ENCODE results near the gene FBXO27. TPM values are rescaled to one million over a fixed set of nuclear protein-coding genes. Genes with fewer than 3 reads are reported as not detected.
"Not testable (repeated sequence)": the region's sequence is repeated elsewhere in the genome, so short reads cannot be mapped to it uniquely, and the experiment has no call there.

FBXO27 gene
- total RNA-seq, 1 experiment from 2014 or later = not detected

- Histone ChIP-seq H3K79me2 (ENCODE audit: low read length) (no peaks in the 10 kb centered on the region), H3K9me2 (replicated peaks; ENCODE audit: insufficient read depth, low read length) (no peaks in the 10 kb centered on the region), H3K27ac (ENCODE audit: low read length) (no peak overlapping the region), H3K9ac (ENCODE audit: low read length) (no peak overlapping the region), H3K4me1 (ENCODE audit: low read length) (no peaks in the 10 kb centered on the region), H3K27me3 (ENCODE audit: low read length) (no peaks in the 10 kb centered on the region), H4K20me1 (ENCODE audit: insufficient read depth, low read depth, low read length) (no peaks in the 10 kb centered on the region), H2AFZ (ENCODE audit: low read length) (no peak overlapping the region), H3K4me2 (ENCODE audit: low read depth, low read length, poor library complexity, severe bottlenecking) (no peak overlapping the region), H3K9me3 (ENCODE audit: low read length) (no peaks in the 10 kb centered on the region), H3K36me3 (ENCODE audit: insufficient read depth, low read length) (no peaks in the 10 kb centered on the region), H3K4me3 (ENCODE audit: low read length) (no peak overlapping the region)
- DNase-seq = no peak
Measured at GRCh38 chr19:38990949-38991697, 41.2 kb downstream of the FBXO27 start.

- not testable (repeated sequence) for H3K9me2 ChIP-seq (replicated peaks; ENCODE audit: insufficient read depth, low read length); H3K4me1 ChIP-seq (ENCODE audit: low read length); H3K27me3 ChIP-seq (ENCODE audit: low read length); H3K27ac ChIP-seq (ENCODE audit: low read length); H3K79me2 ChIP-seq (ENCODE audit: low read length); H3K4me3 ChIP-seq (ENCODE audit: low read length); H3K9ac ChIP-seq (ENCODE audit: low read length); H2AFZ ChIP-seq (ENCODE audit: low read length); H3K4me2 ChIP-seq (ENCODE audit: low read depth, low read length, poor library complexity, severe bottlenecking); H3K36me3 ChIP-seq (ENCODE audit: insufficient read depth, low read length); H4K20me1 ChIP-seq (ENCODE audit: insufficient read depth, low read depth, low read length); DNase-seq; H3K9me3 ChIP-seq (ENCODE audit: low read length)
Measured at GRCh38 chr19:38989614-38990013, 42.7 kb downstream of the FBXO27 start.

DNA sequence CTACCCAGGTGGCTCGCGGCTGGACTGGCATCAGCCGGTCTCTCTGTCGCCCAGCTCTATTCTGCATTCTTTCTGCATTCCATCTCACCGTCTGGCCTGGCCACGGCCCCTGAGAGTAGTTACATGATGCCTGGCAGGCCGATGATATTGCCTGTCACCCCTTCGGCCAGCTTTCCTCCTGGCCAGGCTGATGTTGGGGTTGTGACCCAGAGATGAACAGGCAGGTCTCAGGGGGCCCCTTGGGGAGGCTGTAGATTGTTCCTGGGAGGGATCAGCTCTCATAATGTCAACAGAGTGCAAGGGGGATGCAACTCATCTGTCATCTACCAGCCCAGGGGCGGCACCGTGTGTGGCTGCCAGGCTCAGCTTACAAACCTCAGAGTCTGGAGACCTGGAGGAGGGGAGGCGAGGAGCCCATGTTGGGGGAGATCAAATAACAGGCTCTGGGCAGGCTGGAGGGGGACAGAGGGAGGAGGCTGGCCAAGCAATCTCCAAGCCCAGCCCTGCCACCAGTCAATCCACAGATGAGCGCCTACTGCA is 43.2 kb downstream of the FBXO27 start:
- no peaks in the 10 kb centered on the region for H3K9me3 ChIP-seq (ENCODE audit: low read length)
- no peak for DNase-seq
- no peak overlapping the region for H3K9ac ChIP-seq (ENCODE audit: low read length)
- H3K4me2 ChIP-seq (ENCODE audit: low read depth, low read length, poor library complexity, severe bottlenecking) = no peak overlapping the region
- no peaks in the 10 kb centered on the region for H3K36me3 ChIP-seq (ENCODE audit: insufficient read depth, low read length)
- H3K4me3 ChIP-seq (ENCODE audit: low read length) = no peak overlapping the region
- H3K4me1 ChIP-seq (ENCODE audit: low read length) = no peaks in the 10 kb centered on the region
- H3K27me3 ChIP-seq (ENCODE audit: low read length) = no peaks in the 10 kb centered on the region
- H3K9me2 ChIP-seq (replicated peaks; ENCODE audit: insufficient read depth, low read length) = no peaks in the 10 kb centered on the region
- no peaks in the 10 kb centered on the region for H3K79me2 ChIP-seq (ENCODE audit: low read length)
- H4K20me1 ChIP-seq (ENCODE audit: insufficient read depth, low read depth, low read length) = no peaks in the 10 kb centered on the region
- H3K27ac ChIP-seq (ENCODE audit: low read length) = no peak overlapping the region
- H2AFZ ChIP-seq (ENCODE audit: low read length) = no peak overlapping the region

DNA sequence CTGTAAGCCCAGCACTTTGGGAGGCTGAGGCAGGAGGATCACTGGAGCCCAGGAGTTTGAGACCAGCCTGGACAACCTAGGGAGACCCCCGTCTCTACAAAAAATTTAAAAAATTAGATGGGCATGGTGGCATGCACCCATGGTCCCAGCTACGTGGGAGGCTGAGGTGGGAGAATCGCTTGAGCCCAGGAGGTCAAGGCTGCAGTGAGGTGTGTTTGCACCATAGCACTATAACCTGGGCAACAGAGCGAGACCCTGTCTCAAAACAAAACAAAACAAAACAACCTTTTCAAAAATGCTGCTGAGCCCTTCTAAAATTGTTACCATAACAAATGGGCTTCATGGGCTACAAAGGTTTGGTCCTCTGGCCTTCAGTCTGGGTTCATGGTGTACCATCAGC is 43.7 kb downstream of the FBXO27 start:
- H3K27me3 ChIP-seq (ENCODE audit: low read length); H3K9ac ChIP-seq (ENCODE audit: low read length); H3K27ac ChIP-seq (ENCODE audit: low read length); H4K20me1 ChIP-seq (ENCODE audit: insufficient read depth, low read depth, low read length); H3K4me1 ChIP-seq (ENCODE audit: low read length); H3K79me2 ChIP-seq (ENCODE audit: low read length); H3K36me3 ChIP-seq (ENCODE audit: insufficient read depth, low read length); DNase-seq; H3K9me3 ChIP-seq (ENCODE audit: low read length); H2AFZ ChIP-seq (ENCODE audit: low read length); H3K4me3 ChIP-seq (ENCODE audit: low read length); H3K9me2 ChIP-seq (replicated peaks; ENCODE audit: insufficient read depth, low read length); H3K4me2 ChIP-seq (ENCODE audit: low read depth, low read length, poor library complexity, severe bottlenecking): not testable (repeated sequence)

GRCh38 chr19:38987745-38988144 is 44.6 kb downstream of the FBXO27 start:
- not testable (repeated sequence) for H2AFZ ChIP-seq (ENCODE audit: low read length); H3K9me2 ChIP-seq (replicated peaks; ENCODE audit: insufficient read depth, low read length); H3K79me2 ChIP-seq (ENCODE audit: low read length); H3K4me1 ChIP-seq (ENCODE audit: low read length); H3K4me3 ChIP-seq (ENCODE audit: low read length); H3K27ac ChIP-seq (ENCODE audit: low read length); H3K27me3 ChIP-seq (ENCODE audit: low read length); H3K9ac ChIP-seq (ENCODE audit: low read length); H3K9me3 ChIP-seq (ENCODE audit: low read length); DNase-seq; H4K20me1 ChIP-seq (ENCODE audit: insufficient read depth, low read depth, low read length); H3K36me3 ChIP-seq (ENCODE audit: insufficient read depth, low read length); H3K4me2 ChIP-seq (ENCODE audit: low read depth, low read length, poor library complexity, severe bottlenecking)

DNA sequence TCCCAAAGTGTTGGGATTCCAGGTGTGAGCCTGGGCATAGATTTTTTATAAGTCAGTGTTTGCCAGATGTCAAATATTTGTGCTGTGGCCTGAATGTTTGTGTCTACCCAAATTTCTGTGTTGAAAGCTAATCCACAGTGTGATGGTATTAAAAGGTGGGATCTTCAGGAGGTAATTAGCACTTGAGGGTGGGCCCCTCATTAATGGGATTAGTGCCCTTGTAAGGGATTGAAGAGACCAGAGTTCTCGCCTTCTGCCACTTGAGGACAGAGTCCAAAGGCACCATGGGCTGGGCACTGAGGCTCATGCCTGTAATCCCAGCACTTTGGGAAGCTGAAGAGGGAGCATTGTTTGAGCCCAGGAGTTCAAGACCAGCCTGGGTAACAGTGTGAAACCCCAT is 47.1 kb downstream of the FBXO27 start:
- no peaks in the 10 kb centered on the region for H3K4me1 ChIP-seq (ENCODE audit: low read length)
- no peaks in the 10 kb centered on the region for H3K79me2 ChIP-seq (ENCODE audit: low read length)
- no peak for DNase-seq
- no peak overlapping the region for H3K27ac ChIP-seq (ENCODE audit: low read length)
- no peak overlapping the region for H3K9ac ChIP-seq (ENCODE audit: low read length)
- H3K4me3 ChIP-seq (ENCODE audit: low read length) = no peak overlapping the region
- no peaks in the 10 kb centered on the region for H3K9me2 ChIP-seq (replicated peaks; ENCODE audit: insufficient read depth, low read length)
- H3K36me3 ChIP-seq (ENCODE audit: insufficient read depth, low read length) = no peaks in the 10 kb centered on the region
- no peaks in the 10 kb centered on the region for H3K27me3 ChIP-seq (ENCODE audit: low read length)
- no peak overlapping the region for H2AFZ ChIP-seq (ENCODE audit: low read length)
- no peaks in the 10 kb centered on the region for H4K20me1 ChIP-seq (ENCODE audit: insufficient read depth, low read depth, low read length)
- no peaks in the 10 kb centered on the region for H3K9me3 ChIP-seq (ENCODE audit: low read length)
- H3K4me2 ChIP-seq (ENCODE audit: low read depth, low read length, poor library complexity, severe bottlenecking) = no peak overlapping the region

GRCh38 chr19:38980583-38981374 is 51.6 kb downstream of the FBXO27 start:
- no peak for DNase-seq
- H3K4me2 ChIP-seq (ENCODE audit: low read depth, low read length, poor library complexity, severe bottlenecking) = no peak overlapping the region

DNA sequence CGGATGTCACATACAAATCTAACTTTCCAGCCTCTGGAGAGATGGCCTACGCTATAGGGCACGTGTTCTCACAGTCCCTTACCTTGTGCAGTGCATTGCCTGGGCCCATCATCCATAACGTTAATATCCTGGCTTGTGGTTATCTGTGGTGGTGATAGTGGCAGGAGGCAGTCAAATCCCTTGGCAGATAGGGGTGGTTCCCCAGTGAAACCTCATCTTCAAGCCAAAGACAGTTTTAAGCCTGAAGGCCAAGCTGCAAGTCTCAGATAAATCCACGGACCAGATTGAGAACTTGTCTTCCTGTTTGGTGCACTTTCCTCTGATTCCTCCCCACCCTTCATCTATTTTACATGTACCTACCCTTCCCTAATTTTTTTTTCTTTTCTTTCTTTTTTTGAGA is 52.5 kb downstream of the FBXO27 start:
- H3K27ac ChIP-seq (ENCODE audit: low read length) = no peak overlapping the region
- H3K27me3 ChIP-seq (ENCODE audit: low read length) = no peaks in the 10 kb centered on the region
- no peak overlapping the region for H2AFZ ChIP-seq (ENCODE audit: low read length)
- no peaks in the 10 kb centered on the region for H3K79me2 ChIP-seq (ENCODE audit: low read length)
- H3K4me3 ChIP-seq (ENCODE audit: low read length) = no peak overlapping the region
- no peaks in the 10 kb centered on the region for H4K20me1 ChIP-seq (ENCODE audit: insufficient read depth, low read depth, low read length)
- H3K9ac ChIP-seq (ENCODE audit: low read length) = no peak overlapping the region
- no peaks in the 10 kb centered on the region for H3K9me3 ChIP-seq (ENCODE audit: low read length)
- no peaks in the 10 kb centered on the region for H3K4me1 ChIP-seq (ENCODE audit: low read length)
- no peak overlapping the region for H3K4me2 ChIP-seq (ENCODE audit: low read depth, low read length, poor library complexity, severe bottlenecking)
- no peak for DNase-seq
- H3K36me3 ChIP-seq (ENCODE audit: insufficient read depth, low read length) = no peaks in the 10 kb centered on the region
- H3K9me2 ChIP-seq (replicated peaks; ENCODE audit: insufficient read depth, low read length) = no peaks in the 10 kb centered on the region

More at GRCh38 chr19:38980583-38981374, 51.6 kb downstream of the FBXO27 start:
- Histone ChIP-seq H3K9me3 (ENCODE audit: low read length) (no peaks in the 10 kb centered on the region), H3K27me3 (ENCODE audit: low read length) (no peaks in the 10 kb centered on the region), H3K4me3 (ENCODE audit: low read length) (no peak overlapping the region), H2AFZ (ENCODE audit: low read length) (no peak overlapping the region), H3K27ac (ENCODE audit: low read length) (no peak overlapping the region), H3K9me2 (replicated peaks; ENCODE audit: insufficient read depth, low read length) (no peaks in the 10 kb centered on the region), H3K36me3 (ENCODE audit: insufficient read depth, low read length) (no peaks in the 10 kb centered on the region), H3K9ac (ENCODE audit: low read length) (no peak overlapping the region), H3K79me2 (ENCODE audit: low read length) (no peaks in the 10 kb centered on the region), H4K20me1 (ENCODE audit: insufficient read depth, low read depth, low read length) (no peaks in the 10 kb centered on the region), H3K4me1 (ENCODE audit: low read length) (no peaks in the 10 kb centered on the region)
